NCI-H748 treated with DMSO at 0.1 percent for 48 hours (cell line): ENCODE data around the gene DYRK1A.
A peak's percentile ranks its signal among the peaks of the same experiment; 100 is the strongest.

Experiments used
- DNase-seq: peaks from one replicate; lab custom pipeline; 2025; lab: John Stamatoyannopoulos, UW

The DYRK1A gene

DNA sequence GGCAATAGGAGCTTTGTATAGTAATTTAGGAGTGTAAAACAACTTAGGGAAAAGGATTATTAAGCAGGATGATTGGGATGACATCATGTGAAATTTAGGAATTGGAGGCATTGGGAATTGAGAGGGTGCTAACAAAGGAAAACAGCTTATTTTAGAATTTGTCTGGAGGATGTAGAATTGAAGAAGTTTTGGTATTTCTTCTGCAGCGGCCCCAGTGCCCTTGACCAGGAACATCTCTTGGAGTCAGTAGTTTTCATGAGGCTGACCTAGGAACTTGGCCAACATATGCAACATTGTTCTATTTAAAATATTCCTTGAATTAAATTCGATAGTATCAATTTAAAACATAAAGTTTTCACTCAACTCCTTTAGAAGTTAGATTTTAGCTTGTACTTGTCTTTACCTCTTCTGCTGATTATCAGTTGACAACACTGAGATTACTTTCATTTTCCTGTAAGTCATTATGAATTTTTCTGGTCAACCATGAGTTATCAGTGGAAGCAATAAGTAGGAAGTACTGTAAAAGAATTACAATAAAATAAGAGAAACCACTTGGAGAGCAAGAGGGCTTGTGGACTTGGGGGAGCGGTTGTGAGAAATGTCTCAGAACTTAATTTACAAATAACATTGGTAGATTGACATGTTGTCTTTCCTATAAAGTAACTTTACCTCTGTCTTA lies 52.8 kb downstream of the DYRK1A start:
- DNase-seq: no peak

DNA sequence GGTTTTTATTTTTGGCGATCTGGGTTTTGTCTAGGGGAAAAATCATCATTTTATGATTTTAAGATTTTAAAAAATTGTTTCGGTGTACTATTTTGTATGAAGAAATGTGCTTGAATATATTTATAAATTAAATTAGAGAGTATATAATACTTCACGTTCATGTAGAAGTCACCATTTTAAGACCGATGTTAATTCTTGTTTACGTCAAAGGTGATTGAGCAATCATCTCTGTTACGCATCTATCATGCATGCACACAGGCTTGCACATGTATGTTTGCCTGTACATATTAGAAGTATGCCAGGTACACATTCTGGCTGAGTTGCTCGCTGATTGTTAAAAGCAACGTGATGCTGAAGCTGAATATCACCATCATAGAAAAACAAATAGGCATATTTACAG lies 54.7 kb downstream of the DYRK1A start:
- DNase-seq: no peak

DNA sequence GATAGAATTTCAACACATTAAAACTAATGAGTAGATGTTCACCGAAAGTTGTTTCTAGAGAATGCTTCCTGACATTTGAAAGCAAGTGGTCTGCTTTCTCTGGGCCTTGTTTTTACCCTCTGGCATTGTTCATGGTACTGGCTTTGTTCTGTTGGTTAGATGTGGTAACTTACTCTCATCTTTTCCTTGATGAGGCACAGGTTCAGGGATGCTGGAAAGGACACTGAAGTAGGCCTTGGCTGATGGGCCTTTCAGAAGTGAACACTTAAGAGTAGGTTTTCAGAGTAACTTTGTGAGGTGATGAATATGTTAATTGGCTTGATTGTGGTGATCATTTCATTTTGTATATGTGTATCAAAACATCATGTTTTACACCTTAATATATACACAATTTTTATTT lies 55.8 kb downstream of the DYRK1A start:
- no peak for DNase-seq

DNA sequence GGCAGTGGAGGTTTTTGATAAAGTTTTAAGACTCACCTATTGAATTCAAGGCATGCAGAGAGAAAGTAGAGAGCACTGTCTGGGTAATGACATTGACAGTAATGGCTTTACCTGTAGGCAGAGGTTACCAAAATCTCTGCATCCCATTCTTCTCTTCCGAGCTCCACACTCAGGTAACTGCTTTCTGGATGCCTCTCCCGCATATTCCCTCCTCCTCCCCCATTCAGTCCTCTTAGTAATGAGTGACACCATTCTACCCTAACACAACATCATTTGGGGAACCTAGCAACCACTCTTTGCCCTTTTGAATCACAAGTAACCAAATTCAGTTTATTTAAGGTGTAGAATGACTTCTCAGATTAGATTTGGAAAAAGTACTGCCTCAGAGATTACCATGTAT lies 56.5 kb downstream of the DYRK1A start:
- DNase-seq: no peak

DNA sequence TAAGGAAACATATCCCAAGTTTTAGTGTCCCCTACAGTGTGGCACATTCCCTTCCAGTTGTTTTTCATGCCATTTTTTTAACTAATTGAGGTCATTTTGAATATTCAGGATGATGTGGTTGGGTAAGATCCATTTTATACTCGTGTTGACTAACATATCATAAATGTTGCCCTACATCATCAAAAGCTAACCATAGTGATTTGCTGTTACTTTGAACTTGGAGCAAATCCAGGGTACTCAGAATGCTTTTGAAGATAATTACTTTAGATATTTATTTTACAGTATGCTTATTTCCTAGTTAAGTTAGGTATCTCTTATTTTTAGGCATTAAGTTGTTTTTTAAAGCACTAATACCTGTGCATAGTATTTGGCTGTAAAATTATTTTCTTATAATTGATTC lies 57.8 kb downstream of the DYRK1A start:
- DNase-seq: no peak

DNA sequence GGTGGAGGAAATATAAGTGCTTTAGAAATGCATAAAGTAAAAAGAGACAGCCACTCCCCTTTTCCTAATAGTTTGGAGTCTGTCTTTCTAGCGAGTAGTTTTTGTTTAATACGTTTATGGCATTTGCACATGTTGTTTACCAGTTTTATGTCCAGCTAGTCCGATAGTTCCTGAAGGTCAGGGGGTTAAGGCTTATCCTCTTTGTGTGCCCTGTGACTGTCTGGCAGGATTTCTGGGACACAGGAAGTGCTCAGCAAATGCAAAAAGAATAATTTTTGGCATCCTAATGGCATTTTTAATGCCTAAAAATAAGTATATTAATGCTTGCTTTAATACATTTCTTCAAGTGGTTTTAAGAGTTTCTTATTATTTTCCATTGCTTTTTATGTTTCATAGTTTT lies 58.4 kb downstream of the DYRK1A start:
- DNase-seq: no peak

DNA sequence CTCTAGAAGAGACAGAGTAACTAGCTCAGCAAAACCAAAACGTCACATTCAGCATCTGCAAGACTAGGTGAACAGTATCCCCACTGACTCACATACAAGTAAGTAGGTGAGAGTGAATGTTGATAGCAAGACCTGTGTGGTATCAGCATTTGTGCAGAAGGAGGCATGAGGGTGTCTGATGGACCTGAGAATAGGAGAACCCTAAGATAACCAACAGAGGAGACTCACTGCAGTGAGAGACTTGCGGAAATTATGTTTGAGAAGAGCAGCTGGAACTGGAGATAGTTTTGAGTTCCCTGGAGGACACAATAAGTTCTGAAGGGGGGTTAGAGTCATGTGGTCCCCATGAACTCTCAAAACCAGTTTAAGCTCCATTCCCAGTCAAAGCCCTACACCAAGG lies 59.1 kb downstream of the DYRK1A start:
- DNase-seq: no peak

DNA sequence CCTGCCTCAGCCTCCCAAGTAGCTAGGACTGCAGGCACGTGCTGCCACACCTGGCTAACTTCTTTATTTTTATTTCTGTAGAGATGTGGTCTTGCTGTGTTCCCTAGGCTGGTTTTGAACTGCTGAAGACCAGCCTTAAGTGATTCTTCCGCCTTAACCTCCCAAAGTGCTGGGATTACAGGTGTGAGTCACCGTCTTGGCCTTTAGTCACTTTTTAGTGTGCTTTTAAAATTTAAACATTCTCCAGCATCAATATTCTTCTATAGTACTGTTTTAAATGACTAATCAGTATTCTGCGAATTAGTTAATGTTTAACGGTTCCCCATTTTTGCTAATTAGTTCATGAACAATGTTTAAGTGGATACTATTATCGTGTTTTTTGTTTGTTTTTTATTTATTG lies 60.6 kb downstream of the DYRK1A start:
- no peak for DNase-seq

DNA sequence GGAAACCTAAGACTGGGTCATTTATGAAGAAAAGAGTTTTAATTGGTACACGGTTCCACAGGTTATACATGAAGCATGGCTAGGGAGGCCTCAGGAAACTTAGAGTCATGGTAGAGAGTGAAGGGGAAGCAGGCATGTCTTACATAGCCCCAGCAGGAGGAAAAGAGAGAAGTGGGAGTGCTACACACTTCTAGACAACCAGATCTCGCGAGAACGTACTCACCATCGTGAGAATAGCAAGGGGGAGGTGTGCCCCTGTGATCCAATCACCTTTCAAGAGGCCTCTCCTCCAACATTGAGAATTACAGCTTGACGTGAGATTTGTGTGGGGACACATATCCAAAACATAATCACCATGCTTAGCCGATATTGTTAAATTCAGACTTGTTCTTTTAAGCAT lies 62.8 kb downstream of the DYRK1A start:
- DNase-seq: no peak

DNA sequence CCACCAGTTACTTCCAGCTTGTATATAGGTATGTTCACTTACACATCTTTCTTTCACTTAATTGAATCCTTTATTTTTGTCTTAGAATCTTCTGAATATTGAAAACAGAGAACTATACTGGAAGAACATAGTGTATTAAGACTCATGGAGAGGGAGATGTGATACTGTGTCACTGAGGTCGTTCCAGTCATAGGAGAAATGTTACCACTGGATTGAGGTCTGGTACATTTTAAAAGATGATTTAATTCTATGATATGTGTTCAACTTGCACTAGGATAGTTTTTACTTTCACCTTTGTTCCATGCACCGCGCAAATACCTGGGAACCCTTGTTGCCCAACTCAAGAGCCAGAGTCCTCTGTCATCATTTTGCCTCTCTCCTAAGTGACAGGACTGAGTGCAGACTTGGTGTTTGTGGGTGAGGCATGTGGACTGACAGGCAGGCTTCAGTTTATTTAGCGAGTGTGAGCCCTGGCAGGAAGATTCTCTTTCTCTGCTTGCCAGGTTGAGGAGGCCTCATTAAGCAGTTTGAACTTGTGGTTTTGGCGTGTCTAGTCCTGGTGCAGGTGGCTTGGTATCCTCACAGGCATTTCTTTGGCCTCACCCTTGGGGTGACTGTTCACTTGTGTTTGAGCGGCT lies 63.7 kb downstream of the DYRK1A start:
- no peak for DNase-seq

DNA sequence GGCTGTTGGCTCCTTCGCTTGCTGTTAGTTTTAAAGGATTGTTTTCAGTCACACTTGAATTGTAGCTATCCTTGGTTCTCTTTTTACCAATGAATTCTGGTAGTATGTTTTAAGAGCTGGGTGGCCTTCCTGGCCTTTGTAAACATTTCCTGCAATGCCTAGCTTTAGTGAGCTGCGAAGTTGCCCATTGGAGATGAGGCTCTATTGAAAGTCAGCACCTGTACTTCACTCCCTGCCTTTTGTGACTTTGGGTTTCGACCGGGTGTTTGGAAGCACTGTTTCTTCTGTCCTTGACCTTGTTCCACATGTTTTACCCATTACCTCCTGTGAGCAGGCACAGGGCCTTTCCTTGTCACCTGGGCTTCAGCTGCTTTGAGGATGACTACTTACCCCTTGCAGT lies 64.7 kb downstream of the DYRK1A start:
- DNase-seq: no peak

DNA sequence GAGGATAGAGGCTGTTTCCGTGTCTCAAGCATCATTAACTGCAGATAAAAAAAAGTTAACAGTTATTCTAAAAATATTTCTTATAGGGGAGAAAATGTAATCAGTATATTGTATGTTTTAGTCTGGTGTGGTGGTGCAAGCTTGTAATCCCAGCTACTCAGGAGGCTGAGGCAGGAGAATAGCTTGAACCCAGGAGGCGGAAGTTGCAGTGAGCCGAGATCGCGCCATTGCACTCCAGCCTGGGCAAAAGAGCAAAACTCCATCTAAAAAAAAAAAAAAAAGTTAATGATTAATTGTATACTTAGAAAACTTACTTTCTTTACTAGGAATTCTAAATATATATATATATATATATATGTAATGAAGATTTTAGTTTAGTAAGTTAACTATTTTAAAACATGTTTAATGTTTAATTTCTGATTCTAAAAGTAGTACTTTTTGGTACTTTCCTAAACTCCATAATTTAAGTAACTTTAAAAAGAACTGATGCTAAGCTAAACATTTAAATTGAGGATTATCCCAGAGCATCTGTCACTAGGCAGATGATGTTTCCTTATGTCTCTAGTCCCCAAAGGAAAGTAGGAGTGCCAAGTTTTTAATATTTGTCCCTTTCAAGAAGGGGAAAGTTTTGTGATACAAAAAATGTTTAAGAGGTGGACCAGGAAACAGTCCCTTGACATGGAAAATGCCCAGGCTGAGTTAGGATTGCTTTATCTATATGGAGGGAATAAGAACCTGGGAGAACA lies 66.3 kb downstream of the DYRK1A start:
- no peak for DNase-seq

DNA sequence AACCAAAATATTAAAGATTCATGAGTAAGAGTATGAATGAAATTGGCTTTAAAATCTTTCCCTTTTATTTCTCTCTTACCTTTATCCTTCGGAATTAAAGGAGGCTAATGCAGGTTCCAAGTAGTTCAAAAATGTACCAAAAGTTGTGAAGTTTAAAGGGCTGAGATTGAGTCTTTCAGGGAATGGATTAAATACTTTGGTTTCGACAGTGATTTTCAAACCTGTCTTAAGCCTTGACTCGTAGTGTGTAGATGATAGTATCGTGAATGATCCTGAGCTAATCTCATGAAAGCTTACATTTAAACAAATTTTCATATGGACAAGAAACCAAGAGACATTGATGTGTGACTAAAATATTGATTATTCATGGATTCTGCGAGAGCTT lies 66.9 kb downstream of the DYRK1A start:
- no peak for DNase-seq

DNA sequence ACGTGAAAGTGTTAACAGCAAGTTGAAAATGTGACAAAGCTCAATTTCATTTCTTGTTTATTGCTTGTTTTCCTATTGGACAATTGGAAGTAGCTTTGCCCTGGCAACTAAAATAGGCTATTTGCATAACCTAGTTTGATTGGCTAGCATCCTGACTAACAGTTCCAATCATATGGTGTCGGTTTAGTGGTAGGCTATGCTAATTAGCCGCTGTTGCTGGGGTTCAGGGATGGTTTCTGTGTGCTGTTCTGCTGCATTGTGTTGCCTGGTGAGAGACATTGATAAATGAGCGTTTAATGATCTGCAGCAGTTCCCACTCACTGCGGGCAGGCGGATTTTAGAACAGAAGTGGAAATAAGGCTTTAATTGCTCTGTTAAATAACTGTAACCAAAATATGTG lies 68.5 kb downstream of the DYRK1A start:
- peak; percentile 93 for DNase-seq

DNA sequence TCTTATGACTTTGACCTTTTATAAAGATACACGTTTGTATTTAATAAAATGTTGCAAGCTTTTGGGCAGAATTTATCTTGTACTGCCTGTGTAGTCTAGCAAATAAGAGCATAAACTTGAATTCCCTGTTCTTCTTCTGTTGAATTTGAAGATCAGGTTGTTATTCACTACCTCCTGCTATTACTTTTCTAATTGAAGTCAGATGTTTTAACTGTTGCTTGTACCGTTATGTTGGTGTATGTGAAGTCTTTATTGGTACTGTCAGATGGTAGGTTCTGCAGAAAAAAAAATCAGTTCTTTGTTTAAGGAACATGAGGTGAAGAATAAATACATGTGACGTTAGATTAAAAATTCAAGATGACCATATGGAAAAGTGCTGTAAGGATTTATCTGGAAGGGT lies 69.1 kb downstream of the DYRK1A start:
- DNase-seq: no peak

DNA sequence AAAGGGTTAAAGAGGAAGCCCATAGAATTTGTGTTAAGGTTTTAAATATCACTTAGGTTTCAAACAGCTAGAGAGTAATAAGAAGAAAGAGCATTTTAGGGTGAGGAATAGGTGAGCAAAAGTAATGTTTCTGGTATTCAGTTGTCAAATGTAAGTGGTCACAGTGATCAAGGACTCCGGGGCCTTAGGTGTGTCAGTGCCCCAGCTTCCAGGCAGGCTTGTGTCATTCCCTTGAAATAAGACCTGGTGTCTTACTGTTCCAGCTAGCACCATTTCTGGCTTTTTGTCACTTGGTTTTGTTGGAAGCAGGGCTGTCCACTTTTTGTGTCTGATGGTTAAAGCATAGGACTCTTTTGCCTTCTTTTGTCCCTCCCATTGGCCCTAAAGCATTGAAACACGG lies 69.6 kb downstream of the DYRK1A start:
- no peak for DNase-seq

DNA sequence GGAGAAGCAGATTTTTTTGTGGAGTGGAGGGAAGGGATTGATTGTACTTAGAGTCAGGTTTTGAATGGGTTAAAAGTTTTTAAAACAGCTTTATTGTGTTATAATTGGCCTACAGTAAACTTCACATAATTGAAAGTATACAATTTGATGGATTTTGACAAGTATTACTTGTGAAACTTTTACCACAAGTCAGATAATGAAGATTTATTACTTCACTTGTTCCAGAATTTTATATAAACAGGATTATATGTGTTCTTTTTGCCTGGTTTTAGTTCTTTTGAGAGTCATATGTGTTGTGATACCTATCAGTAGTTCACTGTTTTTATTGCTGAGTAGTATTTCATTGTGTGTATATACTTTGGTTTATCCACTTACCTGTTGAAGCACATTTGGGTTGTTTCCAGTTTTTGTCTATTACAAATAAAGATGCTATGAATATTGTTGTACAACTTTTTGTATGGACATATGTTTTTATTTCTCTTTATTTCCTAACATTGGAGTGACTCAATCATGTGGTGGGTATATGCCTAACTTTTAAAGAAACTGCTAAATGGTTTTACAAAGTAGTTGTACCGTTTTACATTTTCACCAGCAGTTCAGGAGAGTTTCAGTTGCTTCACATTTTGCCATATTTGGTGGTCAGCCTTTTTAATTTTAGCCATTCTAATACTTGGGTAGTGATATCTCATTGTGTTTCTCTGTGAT lies 71.0 kb downstream of the DYRK1A start:
- no peak for DNase-seq

DNA sequence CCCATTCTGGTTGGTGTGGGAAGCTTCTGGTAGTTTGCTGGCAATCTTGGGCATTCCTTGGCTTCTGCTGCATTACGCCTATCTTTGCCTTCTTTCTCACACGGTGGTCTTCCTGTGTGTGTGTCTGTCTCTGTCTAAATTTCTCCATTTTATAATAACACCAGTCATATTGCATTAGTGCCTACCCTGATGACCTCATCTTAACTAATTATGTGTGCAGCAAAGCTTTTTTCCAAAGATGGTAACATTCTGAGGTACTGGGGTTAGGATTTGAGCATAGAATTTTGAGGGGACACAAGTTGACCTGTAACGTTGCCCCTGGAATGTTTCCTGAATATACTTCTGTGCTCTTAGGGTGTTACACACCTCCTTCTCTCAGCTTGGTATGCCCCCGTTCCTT lies 77.1 kb downstream of the DYRK1A start:
- no peak for DNase-seq

DNA sequence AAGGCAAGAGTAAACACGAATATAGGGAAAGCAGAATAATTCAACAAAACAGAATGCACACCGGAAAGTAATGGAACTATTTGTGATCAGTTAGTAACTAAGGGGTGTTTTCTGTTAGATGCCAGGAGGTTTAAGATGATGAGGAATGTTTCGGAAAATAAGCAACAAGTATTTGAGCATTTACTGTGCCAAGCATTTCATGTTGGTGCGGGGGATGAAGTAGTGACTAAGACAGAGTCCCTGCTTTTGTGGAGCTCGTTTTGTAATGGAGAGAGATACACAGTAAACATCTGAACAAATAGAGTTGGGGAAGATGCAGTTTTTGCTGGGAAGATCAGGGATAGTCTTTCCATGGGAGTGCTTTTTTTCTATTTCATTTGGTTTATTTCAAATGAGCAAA lies 78.7 kb downstream of the DYRK1A start:
- DNase-seq: no peak

DNA sequence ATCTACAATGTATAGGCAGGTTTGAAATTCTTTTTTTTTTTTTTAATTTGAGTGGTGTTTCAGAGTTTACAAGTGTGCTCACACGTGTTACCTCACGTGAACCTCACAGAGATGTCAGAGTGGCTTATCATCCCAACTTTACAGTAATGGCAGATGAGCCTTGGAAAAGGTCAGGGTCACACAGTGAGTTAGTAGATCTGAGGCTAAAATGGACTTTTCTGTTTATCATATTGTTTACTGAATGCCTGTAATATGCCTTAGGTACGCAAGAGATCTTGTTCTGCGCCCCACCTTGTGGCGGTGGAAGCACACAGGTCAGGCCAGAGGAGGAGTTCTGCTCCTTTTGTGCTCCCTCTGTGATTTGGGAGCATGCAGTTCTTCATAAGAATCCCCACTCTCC lies 80.0 kb downstream of the DYRK1A start:
- DNase-seq: no peak

DNA sequence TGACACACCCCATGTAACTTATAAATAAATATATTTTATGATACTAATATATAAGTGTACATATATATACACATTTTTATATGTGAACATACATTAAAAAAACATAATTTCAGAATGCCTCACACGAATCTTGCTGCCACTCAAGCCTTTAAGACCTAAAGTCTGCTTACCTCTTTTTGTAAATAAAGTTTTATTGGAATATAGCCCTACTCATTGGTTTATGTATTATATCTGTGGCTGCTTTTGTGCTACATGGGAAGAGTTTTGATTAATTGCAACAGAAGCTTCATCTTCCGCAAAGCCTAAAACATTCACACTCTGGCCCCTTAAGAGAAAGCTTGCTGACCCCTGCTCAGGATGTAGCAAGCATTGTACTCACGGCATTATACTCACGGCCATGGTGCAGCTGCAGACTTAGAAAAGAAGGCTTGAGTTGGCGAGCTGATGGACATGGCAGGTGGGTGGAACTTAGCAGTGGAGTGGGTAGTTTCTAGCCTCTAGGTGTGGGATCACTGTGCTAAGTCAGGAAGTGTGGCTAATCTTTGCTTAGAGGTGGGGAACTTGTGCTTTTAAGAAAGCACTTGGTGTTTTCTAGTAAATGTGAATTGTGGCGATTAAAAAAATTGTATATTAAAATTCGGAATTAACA lies 80.8 kb downstream of the DYRK1A start:
- DNase-seq: no peak

DNA sequence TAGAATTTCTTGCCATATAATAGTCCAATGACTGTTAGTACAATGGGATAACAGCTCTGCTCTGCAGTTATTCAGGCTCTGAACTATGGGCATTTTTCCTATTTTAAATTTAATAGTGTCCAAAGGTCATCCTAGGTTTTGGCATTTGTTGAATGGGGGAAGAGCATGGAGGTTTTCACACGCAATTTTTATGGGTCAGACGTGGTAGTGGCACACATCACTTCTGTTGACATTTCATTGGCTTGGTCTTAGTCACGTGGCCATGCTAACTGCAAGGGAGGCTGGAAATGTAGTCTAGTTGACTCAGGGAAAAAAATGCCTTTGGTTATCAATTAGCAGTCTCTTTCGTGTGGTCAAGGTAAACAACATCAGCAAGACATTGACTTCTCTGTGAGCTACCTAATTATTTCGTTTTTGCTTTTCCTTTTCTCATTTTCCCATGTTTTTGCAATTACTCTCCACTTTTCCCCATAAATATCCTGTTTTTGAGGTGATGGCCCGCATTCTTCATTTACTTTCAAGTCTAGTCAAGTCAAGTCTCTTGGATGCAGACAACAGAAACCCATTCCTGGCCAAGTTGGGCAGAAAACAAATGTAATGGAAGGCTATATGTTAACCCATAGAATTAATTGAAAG lies 82.8 kb downstream of the DYRK1A start:
- DNase-seq: no peak
